Mesodermal cell (in vitro differentiated cells): Measurements from ENCODE around the gene STRADA.
A peak's percentile ranks its signal among the peaks of the same experiment; 100 is the strongest.

Experiments
- H3K27ac ChIP-seq: 2 replicates; pipeline ENCODE4 v1.7.0; 2013; ENCODE audit warnings: mild to moderate bottlenecking, low read depth, low read length, moderate library complexity; ENCODE audit not compliant: severe bottlenecking
- H3K36me3 ChIP-seq: 2 replicates; pipeline ENCODE4 v1.7.1; 2013; ENCODE audit warnings: mild to moderate bottlenecking, low read length, moderate library complexity; ENCODE audit not compliant: control insufficient read depth, insufficient read depth
- H3K4me1 ChIP-seq: one replicate; pipeline ENCODE4 v1.7.1; 2013; ENCODE audit warnings: mild to moderate bottlenecking, low read length; ENCODE audit not compliant: insufficient read depth, control insufficient read depth, poor library complexity, severe bottlenecking
- H3K4me3 ChIP-seq: 2 replicates; pipeline ENCODE4 v1.7.0; 2013; ENCODE audit warnings: low read length, control low read depth, mild to moderate bottlenecking; ENCODE audit not compliant: insufficient read depth, poor library complexity, severe bottlenecking; ENCODE audit errors: extremely low read depth
- H3K9me3 ChIP-seq: 2 replicates; pipeline ENCODE4 v1.7.1; 2013; ENCODE audit warnings: mild to moderate bottlenecking, low read length, moderate library complexity; ENCODE audit not compliant: control insufficient read depth
- WGBS, 2 experiments: methylation state at CpG; one replicate each; pipeline ENCODE4 v1.1.5; 2013; ENCODE audit warnings: missing lambda C conversion rate in 2 of 2; ENCODE audit not compliant: insufficient coverage in 2 of 2; 5-methylcytosine and 5-hydroxymethylcytosine counted together

The STRADA gene

GRCh38 chr17:63658366-63658765 is 83.2 kb downstream of the STRADA start:
- H3K9me3 ChIP-seq = no peaks in the 10 kb centered on the region
- peaks cover 70% of the 10 kb centered on the region for H3K36me3 ChIP-seq
- WGBS, 2 experiments = 63 to 100% methylated on average over 1 of the region's 1 CpG
- no peak overlapping the region for H3K4me3 ChIP-seq
- peaks cover 8% of the 10 kb centered on the region for H3K4me1 ChIP-seq
- peak overlapping the region; percentile 41 for H3K27ac ChIP-seq

GRCh38 chr17:63657786-63658185 is 83.8 kb downstream of the STRADA start:
- WGBS, 2 experiments = 82 to 94% methylated on average over 2 to 3 of the region's 3 CpGs
- peaks cover 8% of the 10 kb centered on the region for H3K4me1 ChIP-seq
- H3K9me3 ChIP-seq = no peaks in the 10 kb centered on the region
- no peak overlapping the region for H3K27ac ChIP-seq
- no peak overlapping the region for H3K4me3 ChIP-seq
- H3K36me3 ChIP-seq = peaks cover 68% of the 10 kb centered on the region

DNA sequence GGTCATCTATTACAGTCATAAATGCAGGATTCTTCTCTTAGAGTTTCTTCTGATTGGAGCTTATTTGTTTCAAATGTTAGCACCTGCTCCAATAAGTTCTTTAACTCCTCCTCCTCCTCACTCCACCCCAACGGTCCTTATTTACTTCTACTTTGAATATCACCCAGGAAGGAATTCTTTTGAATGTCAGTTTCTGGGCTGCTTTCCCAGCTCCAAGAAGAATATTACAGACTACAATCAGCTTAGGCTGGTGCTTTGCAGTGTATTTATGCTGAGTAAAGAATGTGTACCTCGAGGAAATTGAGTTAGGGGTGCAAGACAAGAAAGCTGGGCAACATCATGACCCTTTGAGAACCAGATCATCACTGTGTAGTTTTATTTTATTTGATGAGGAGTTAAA is 88.5 kb downstream of the STRADA start:
- Histone ChIP-seq H3K4me1 (peaks cover 4% of the 10 kb centered on the region), H3K27ac (no peak overlapping the region), H3K9me3 (no peaks in the 10 kb centered on the region), H3K4me3 (no peak overlapping the region), H3K36me3 (peaks cover 57% of the 10 kb centered on the region)
- 100% methylated on average over 1 of the region's 2 CpGs for WGBS, 2 experiments
